GM23338 (cell line): ENCODE measurements around the gene OR2M2. TPM values are rescaled to one million over a fixed set of nuclear protein-coding genes. Genes with fewer than 3 reads are reported as not detected.

Experiments
- ATAC-seq: fragments of 200-7000 bp; cut with Tn5 transposase; 3 replicates; pipeline ENCODE4 v1.9.1; 2020
- DNase-seq: peaks from one replicate; pipeline ENCODE4 v3.0.0-alpha.2; 2015; ENCODE audit warnings: low spot score
- H2AFZ ChIP-seq: fragments of 200-600 bp; sonication (generic); 2 replicates; pipeline ENCODE4 v1.8.0; 2016; ENCODE audit warnings: antibody characterized with exemption, mild to moderate bottlenecking, moderate library complexity
- H3F3A ChIP-seq: fragments of 200-600 bp; sonication (generic); replicated peaks from 2 replicates; pipeline ENCODE4 v1.8.0; 2017; ENCODE audit warnings: antibody characterized with exemption, mixed run types, low read depth
- H3K27ac ChIP-seq: fragments of 200-600 bp; sonication (generic); 2 replicates; pipeline ENCODE4 v1.6.1; 2016; ENCODE audit warnings: low read depth
- H3K27me3 ChIP-seq: fragments of 200-600 bp; sonication (generic); 2 replicates; pipeline ENCODE4 v1.8.0; 2016; ENCODE audit warnings: mild to moderate bottlenecking, mixed run types, moderate library complexity; ENCODE audit not compliant: insufficient read depth
- H3K36me3 ChIP-seq: fragments of 200-600 bp; sonication (generic); 2 replicates; pipeline ENCODE4 v1.8.0; 2016; ENCODE audit warnings: mild to moderate bottlenecking; ENCODE audit not compliant: insufficient read depth
- H3K4me1 ChIP-seq: fragments of 200-600 bp; sonication (generic); 2 replicates; pipeline ENCODE4 v1.8.0; 2016; ENCODE audit warnings: mild to moderate bottlenecking, moderate library complexity; ENCODE audit not compliant: insufficient read depth
- H3K4me2 ChIP-seq: fragments of 200-600 bp; sonication (generic); 2 replicates; pipeline ENCODE4 v1.7.1; 2017; ENCODE audit warnings: mixed run types
- H3K4me3 ChIP-seq: fragments of 200-600 bp; sonication (generic); 2 replicates; pipeline ENCODE4 v1.6.1; 2016; ENCODE audit warnings: mixed run types
- H3K79me2 ChIP-seq: fragments of 200-600 bp; sonication (generic); replicated peaks from 2 replicates; pipeline ENCODE4 v1.8.0; 2017; ENCODE audit warnings: mild to moderate bottlenecking; ENCODE audit not compliant: insufficient read depth
- H3K9me2 ChIP-seq: fragments of 200-600 bp; sonication (generic); 2 replicates; pipeline ENCODE4 v1.8.0; 2017; ENCODE audit not compliant: insufficient read depth
- H4K20me1 ChIP-seq: fragments of 200-600 bp; sonication (generic); replicated peaks from 2 replicates; pipeline ENCODE4 v1.8.0; 2017; ENCODE audit warnings: mild to moderate bottlenecking; ENCODE audit not compliant: insufficient read depth
- H3K27ac Mint-ChIP-seq: 2 replicates; pipeline ENCODE4 v1.8.0; 2020; ENCODE audit warnings: inconsistent platforms, mild to moderate bottlenecking, moderate library complexity, mixed read lengths
- H3K27me3 Mint-ChIP-seq: 3 replicates; pipeline ENCODE4 v1.8.0; 2022; ENCODE audit warnings: low read depth, mild to moderate bottlenecking, moderate library complexity, mixed read lengths, inconsistent platforms; ENCODE audit not compliant: insufficient read depth, poor library complexity
- H3K36me3 Mint-ChIP-seq: 3 replicates; pipeline ENCODE4 v1.8.0; 2021; ENCODE audit warnings: low read depth, mild to moderate bottlenecking, inconsistent platforms, moderate library complexity, mixed read lengths
- H3K4me1 Mint-ChIP-seq: 3 replicates; pipeline ENCODE4 v1.8.0; 2020; ENCODE audit warnings: mild to moderate bottlenecking, inconsistent platforms, mixed read lengths
- H3K4me3 Mint-ChIP-seq: 3 replicates; pipeline ENCODE4 v1.8.0; 2021; ENCODE audit warnings: moderate library complexity, mild to moderate bottlenecking, inconsistent platforms, mixed read lengths
- H3K9me3 Mint-ChIP-seq: 3 replicates; pipeline ENCODE4 v1.8.0; 2020; ENCODE audit warnings: moderate library complexity, mild to moderate bottlenecking, inconsistent platforms, mixed read lengths
- ETS1 ChIP-seq: IDR thresholded peaks from 2 replicates; pipeline ENCODE4 v1.6.1; 2016; ENCODE audit warnings: antibody characterized with exemption
- EZH2 ChIP-seq: fragments of 200-600 bp; sonication (generic); IDR thresholded peaks from one replicate; pipeline ENCODE4 v1.8.0; 2017; ENCODE audit warnings: antibody characterized with exemption, mild to moderate bottlenecking, low read depth; ENCODE audit not compliant: unreplicated experiment
- EZH2phosphoT487 ChIP-seq: fragments of 200-600 bp; sonication (generic); IDR thresholded peaks from one replicate; pipeline ENCODE4 v1.8.1; 2018; ENCODE audit warnings: antibody characterized with exemption; ENCODE audit not compliant: unreplicated experiment
- JUNB ChIP-seq: IDR thresholded peaks from one replicate; pipeline ENCODE4 v1.6.1; 2016; ENCODE audit warnings: antibody characterized with exemption; ENCODE audit not compliant: unreplicated experiment
- NANOG ChIP-seq: IDR thresholded peaks from 2 replicates; pipeline ENCODE4 v1.6.1; 2016; ENCODE audit warnings: antibody characterized with exemption, borderline replicate concordance
- REST ChIP-seq: IDR thresholded peaks from one replicate; pipeline ENCODE4 v1.6.1; 2018; ENCODE audit warnings: antibody characterized with exemption; ENCODE audit not compliant: unreplicated experiment
- STAT1 ChIP-seq: IDR thresholded peaks from one replicate; pipeline ENCODE4 v1.6.1; 2016; ENCODE audit warnings: antibody characterized with exemption; ENCODE audit not compliant: unreplicated experiment
- ZNF114 ChIP-seq: fragments of 250-450 bp; sonication (Bioruptor Pico); IDR thresholded peaks from 2 replicates; pipeline ENCODE4 v1.5.0; 2020; ENCODE audit warnings: mild to moderate bottlenecking, moderate library complexity
- ZNF331 ChIP-seq: fragments of 250-450 bp; sonication (Bioruptor Pico); IDR thresholded peaks from 2 replicates; pipeline ENCODE4 v1.5.0; 2020; ENCODE audit warnings: low read depth, mild to moderate bottlenecking, moderate library complexity
- polyA plus RNA-seq: library from polyadenylated mRNA; unstranded; fragments of >200 nt; fragmentation: Nextera tagmentation; extraction: Ambion mirVana; gene quantifications from 2 replicates; pipeline ENCODE4 v1.2.1, GENCODE V29; 2016
- total RNA-seq: library from RNA; depleted of rRNA; stranded (reverse); fragments of >200 nt; shearing (Covaris generic); gene quantifications from 2 replicates; pipeline ENCODE4 v1.2.3, GENCODE V29; 2014

Gene OR2M2
- total and polyA plus RNA-seq, 2 experiments from 2014 or later, result not detected

DNA sequence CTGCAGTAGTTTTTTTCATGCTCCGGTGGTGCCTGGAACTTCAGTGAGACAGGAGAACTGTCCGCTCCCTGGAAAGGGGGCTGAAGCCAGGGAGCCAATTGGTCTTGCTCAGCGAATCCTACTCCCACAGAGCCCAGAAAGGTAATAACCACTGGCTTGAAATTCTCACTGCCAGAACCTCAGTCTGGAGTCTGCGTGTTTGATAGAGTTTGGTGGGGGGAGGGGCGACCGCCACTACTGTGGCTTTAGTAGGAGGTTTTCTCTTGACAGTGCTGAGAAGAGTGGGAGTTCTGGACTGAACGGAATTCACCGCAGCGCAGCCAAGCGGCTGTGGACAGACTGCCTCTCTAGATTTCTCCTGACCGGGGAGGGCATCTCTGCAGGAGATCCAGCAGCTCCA is 14.4 kb downstream of the OR2M2 start (continued):
- no peak for TF ChIP-seq REST
- TF ChIP-seq STAT1, result no peak
- TF ChIP-seq NANOG, result no peak
- no peak for TF ChIP-seq ZNF331 (CRISPR knock-in tag)
- TF ChIP-seq JUNB, result no peak
- TF ChIP-seq EZH2phosphoT487, result no peak

DNA sequence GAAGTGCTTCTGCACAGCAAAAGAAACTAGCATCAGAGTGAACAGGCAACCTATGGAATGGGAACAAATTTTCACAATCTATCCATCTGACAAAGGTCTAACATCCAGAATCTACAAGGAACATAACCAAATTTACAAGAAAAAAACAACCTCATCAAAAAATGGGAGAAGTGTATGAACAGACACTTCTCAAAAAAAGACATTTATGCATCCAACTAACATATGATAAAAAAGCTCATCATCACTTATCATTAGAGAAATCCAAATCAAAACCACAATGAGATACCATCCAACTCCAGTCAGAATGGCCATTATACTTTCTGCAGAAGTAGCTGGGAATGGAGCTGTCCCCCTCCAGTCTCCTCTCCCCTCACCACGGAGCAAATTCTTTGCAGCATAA is 19.5 kb downstream of the OR2M2 start:
- no peaks in the 10 kb centered on the region for H3K4me1 Mint-ChIP-seq
- Histone ChIP-seq H3K4me3 (no peak overlapping the region), H4K20me1 (no peaks in the 10 kb centered on the region), H3K4me2 (no peak overlapping the region), H3K36me3 (peaks cover 7% of the 10 kb centered on the region; the same call in 1 of the 2 replicates), H2AFZ (no peak overlapping the region), H3K27ac (no peak overlapping the region), H3K9me2 (no peaks in the 10 kb centered on the region), H3K79me2 (no peaks in the 10 kb centered on the region), H3K4me1 (no peaks in the 10 kb centered on the region), H3K27me3 (no peaks in the 10 kb centered on the region), H3F3A (no peaks in the 10 kb centered on the region)
- H3K27me3 Mint-ChIP-seq, result no peaks in the 10 kb centered on the region
- no peak for TF ChIP-seq NANOG
- no peak for TF ChIP-seq ZNF114 (CRISPR knock-in tag)
- no peak for TF ChIP-seq EZH2phosphoT487
- no peak for TF ChIP-seq EZH2
- no peak for TF ChIP-seq ETS1
- TF ChIP-seq STAT1, result no peak
- H3K4me3 Mint-ChIP-seq, result no peak overlapping the region
- ATAC-seq, result no peak
- peaks cover 88% of the 10 kb centered on the region for H3K9me3 Mint-ChIP-seq
- no peak overlapping the region for H3K27ac Mint-ChIP-seq
- H3K36me3 Mint-ChIP-seq, result peaks cover 39% of the 10 kb centered on the region; the same call in 2 of the 3 replicates
- no peak for DNase-seq

DNA sequence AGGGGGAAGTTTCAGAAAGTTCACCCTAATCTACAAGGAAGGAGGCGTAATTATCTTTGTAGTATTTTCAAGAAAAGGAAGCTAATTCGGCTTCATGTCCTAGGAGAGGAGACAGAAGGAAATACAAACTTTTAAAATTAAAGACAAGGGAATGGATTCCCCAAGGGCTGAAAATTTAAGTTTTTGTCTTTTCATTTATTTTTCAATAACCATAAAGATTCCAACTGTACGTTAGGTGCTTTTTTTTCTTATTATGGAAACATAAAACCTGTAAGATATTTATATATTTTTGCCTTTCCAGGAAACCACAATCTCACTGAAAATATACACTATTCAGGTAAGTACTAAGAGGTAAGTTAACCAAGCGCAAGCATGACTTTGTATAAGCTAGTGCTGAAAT is 22.3 kb downstream of the OR2M2 start, which contains the start of gene OR2M3:
Gene OR2M3, plus strand, starts transcription at position 301 of the 400 bp plus-strand sequence. CDS start 5,803 bp downstream, outside the sequence.
- H3K79me2 ChIP-seq, result no peaks in the 10 kb centered on the region
- no peak within 1 kb of the TSS; the same call in 1 of the 2 replicates for H3K4me3 ChIP-seq
- no peak for DNase-seq
- no peaks in the 10 kb centered on the region for H3K4me1 ChIP-seq
- peaks cover 4% of the 10 kb centered on the region; the same call in 1 of the 2 replicates for H3K36me3 ChIP-seq
- no peak within 1 kb of the TSS for H3K4me2 ChIP-seq
- Mint-ChIP-seq H3K9me3 (peaks cover 88% of the 10 kb centered on the region), H3K36me3 (peaks cover 25% of the 10 kb centered on the region; the same call in 2 of the 3 replicates), H3K27me3 (no peaks in the 10 kb centered on the region), H3K27ac (no peak within 1 kb of the TSS), H3K4me1 (no peaks in the 10 kb centered on the region), H3K4me3 (no peak within 1 kb of the TSS)
- ATAC-seq, result no peak
- H3F3A ChIP-seq, result no peaks in the 10 kb centered on the region
- TF ChIP-seq EZH2 (no peak), ZNF114 (CRISPR knock-in tag) (no peak)
- H3K27me3 ChIP-seq, result no peaks in the 10 kb centered on the region
- H2AFZ ChIP-seq, result no peak within 1 kb of the TSS
- no peak within 1 kb of the TSS for H3K27ac ChIP-seq
- H4K20me1 ChIP-seq, result no peaks in the 10 kb centered on the region
- no peaks in the 10 kb centered on the region for H3K9me2 ChIP-seq
